ENCODE results near the gene MAPK8.

DNA sequence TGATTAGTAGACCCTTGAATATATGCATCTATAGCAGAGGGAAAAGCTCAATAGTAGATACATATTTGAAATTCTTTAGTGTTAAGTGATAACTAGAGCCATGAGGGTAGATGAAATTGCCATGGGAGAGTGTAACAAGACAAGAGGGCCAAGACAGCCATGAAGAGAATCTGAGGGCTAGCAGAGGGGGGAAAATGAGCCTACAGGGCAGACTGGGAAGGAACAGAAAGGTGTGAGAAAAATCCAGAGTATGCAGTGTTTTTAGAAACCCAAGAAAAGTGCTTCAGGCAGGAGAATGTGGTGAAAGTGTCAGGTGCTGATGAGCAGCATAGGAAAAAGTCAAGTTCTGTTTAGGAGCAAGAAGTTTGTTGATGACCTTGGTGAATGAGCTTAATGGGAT lies 63.0 kb downstream of the MAPK8 start:
- TF ChIP-seq, protein P1, sequence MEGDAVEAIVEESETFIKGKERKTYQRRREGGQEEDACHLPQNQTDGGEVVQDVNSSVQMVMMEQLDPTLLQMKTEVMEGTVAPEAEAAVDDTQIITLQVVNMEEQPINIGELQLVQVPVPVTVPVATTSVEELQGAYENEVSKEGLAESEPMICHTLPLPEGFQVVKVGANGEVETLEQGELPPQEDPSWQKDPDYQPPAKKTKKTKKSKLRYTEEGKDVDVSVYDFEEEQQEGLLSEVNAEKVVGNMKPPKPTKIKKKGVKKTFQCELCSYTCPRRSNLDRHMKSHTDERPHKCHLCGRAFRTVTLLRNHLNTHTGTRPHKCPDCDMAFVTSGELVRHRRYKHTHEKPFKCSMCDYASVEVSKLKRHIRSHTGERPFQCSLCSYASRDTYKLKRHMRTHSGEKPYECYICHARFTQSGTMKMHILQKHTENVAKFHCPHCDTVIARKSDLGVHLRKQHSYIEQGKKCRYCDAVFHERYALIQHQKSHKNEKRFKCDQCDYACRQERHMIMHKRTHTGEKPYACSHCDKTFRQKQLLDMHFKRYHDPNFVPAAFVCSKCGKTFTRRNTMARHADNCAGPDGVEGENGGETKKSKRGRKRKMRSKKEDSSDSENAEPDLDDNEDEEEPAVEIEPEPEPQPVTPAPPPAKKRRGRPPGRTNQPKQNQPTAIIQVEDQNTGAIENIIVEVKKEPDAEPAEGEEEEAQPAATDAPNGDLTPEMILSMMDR (conservative IDR thresholded peaks at IDR 0.05) = no peak
- no peak for TF ChIP-seq EZH2 (IDR thresholded peaks at IDR 0.05; ENCODE audit: low read depth)

All from PC-9 (cell line).